Endothelial cell (in vitro differentiated cells): Measurements from ENCODE around the gene TBC1D12. TPM values are rescaled to one million over a fixed set of nuclear protein-coding genes. Genes with fewer than 3 reads are reported as not detected.
A peak's percentile ranks its signal among the peaks of the same experiment; 100 is the strongest.

Experiments
- DNase-seq: peaks from one replicate; pipeline ENCODE4 v3.0.0; 2021; ENCODE audit warnings: low spot score
- H3K27ac Mint-ChIP-seq: one replicate; pipeline ENCODE4 v1.8.0; 2021; ENCODE audit warnings: mixed read lengths, inconsistent platforms; ENCODE audit not compliant: unreplicated experiment
- H3K27me3 Mint-ChIP-seq: one replicate; pipeline ENCODE4 v1.8.0; 2021; ENCODE audit warnings: mild to moderate bottlenecking, moderate library complexity, mixed read lengths, inconsistent platforms; ENCODE audit not compliant: unreplicated experiment
- H3K36me3 Mint-ChIP-seq: one replicate; pipeline ENCODE4 v1.8.0; 2021; ENCODE audit warnings: mild to moderate bottlenecking, low read depth, mixed read lengths, inconsistent platforms; ENCODE audit not compliant: unreplicated experiment
- H3K4me1 Mint-ChIP-seq: one replicate; pipeline ENCODE4 v1.8.0; 2021; ENCODE audit warnings: mild to moderate bottlenecking, mixed read lengths, inconsistent platforms; ENCODE audit not compliant: unreplicated experiment
- H3K4me3 Mint-ChIP-seq: one replicate; pipeline ENCODE4 v1.8.0; 2021; ENCODE audit warnings: mild to moderate bottlenecking, mixed read lengths, inconsistent platforms; ENCODE audit not compliant: unreplicated experiment
- H3K9me3 Mint-ChIP-seq: one replicate; pipeline ENCODE4 v1.8.0; 2021; ENCODE audit warnings: mixed read lengths, inconsistent platforms; ENCODE audit not compliant: unreplicated experiment
- total RNA-seq: library from RNA; stranded (reverse); fragmentation: NEBNext Ultra II Directional; extraction: Animal tissue kit (Norgen Biotek cat#: 25700); gene quantifications from one replicate; pipeline ENCODE4 v1.2.1, GENCODE V29; 2021; ENCODE audit not compliant: unreplicated experiment
- TF ChIP-seq, protein P1 (sequence below): fragments of 200-600 bp; sonication (generic); IDR thresholded peaks from one replicate; pipeline ENCODE4 v1.5.0; 2021; ENCODE audit warnings: antibody characterized with exemption; ENCODE audit not compliant: unreplicated experiment

The TBC1D12 gene
- total RNA-seq, 1 donor from 2014 or later, result 9.3 TPM

DNA sequence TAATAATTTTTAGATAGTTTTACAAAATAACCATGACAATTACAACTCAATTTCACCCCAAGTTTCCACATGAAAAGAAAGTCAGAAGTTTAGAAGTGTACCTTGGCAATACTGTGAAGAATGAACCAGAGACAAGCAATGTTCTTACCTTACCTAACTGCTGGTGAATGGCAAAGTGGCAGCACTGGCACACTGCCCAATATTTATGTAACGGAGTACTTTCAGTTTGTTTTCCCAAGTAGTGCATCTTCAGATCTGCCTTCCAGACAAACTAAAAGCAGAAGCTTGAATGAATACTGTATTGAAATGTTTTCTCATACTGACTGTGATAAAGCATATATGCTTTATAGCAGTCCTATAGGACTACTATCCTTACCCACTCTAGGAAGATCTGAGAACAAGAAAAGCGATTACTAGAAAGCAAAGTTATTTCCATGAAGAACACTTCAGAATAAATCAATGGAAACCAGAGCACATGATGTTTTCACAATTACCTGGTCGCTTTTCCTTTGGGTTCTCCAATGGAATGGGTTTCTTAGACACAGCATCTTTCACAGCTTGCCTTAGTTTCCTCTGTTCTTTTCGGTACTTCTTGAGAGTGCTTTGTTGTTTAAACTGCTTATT is 41.1 kb upstream of the TBC1D12 start:
- TF ChIP-seq, protein P1, sequence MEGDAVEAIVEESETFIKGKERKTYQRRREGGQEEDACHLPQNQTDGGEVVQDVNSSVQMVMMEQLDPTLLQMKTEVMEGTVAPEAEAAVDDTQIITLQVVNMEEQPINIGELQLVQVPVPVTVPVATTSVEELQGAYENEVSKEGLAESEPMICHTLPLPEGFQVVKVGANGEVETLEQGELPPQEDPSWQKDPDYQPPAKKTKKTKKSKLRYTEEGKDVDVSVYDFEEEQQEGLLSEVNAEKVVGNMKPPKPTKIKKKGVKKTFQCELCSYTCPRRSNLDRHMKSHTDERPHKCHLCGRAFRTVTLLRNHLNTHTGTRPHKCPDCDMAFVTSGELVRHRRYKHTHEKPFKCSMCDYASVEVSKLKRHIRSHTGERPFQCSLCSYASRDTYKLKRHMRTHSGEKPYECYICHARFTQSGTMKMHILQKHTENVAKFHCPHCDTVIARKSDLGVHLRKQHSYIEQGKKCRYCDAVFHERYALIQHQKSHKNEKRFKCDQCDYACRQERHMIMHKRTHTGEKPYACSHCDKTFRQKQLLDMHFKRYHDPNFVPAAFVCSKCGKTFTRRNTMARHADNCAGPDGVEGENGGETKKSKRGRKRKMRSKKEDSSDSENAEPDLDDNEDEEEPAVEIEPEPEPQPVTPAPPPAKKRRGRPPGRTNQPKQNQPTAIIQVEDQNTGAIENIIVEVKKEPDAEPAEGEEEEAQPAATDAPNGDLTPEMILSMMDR, result no peak
- Mint-ChIP-seq H3K9me3 (no peaks in the 10 kb centered on the region), H3K4me1 (no peaks in the 10 kb centered on the region), H3K27me3 (no peaks in the 10 kb centered on the region), H3K36me3 (peaks cover 10% of the 10 kb centered on the region), H3K4me3 (peak overlapping the region; percentile 93), H3K27ac (no peak overlapping the region)
- no peak for DNase-seq

DNA sequence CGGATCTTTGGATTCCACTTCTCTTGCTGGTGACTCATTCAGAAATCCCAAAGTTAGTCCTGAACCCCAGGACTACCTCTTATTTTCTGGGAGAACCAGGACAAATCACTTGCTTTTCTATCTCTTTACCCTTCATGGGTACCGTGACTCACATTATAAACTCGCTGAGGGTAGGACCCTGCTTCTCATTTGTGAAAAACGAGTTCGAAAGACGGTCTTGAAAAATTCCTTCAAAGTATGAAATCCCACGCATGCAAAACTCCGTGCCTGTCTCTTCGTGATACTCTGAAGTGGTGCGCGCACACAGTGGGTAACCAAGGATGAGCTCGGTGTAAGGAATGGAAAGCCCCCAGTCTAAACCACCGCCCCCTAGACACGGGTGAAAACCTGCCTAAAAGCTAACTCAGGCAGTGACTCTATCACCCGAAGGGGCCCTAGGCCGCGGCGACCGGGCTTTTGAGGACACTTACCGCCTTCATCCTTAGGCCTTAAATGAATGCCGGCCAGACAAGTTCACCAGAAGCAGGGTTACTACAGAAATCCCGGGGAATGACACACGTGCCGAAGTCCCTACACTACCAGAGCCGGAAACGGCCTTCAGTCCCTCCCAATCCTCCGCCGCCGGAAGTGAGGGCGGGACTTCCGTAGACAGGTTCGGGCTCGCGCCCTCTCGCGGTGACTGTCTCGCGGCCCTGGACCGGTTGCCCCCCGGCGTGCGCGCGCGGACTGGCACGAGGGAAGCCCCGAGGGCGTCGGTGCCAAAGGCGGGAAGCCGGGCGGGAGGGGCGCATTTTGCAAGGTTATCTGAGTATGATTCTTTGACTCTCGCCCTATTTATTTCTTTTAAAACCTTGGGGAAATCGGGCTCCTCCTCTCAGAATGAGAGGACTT is 39.7 kb upstream of the TBC1D12 start, which contains the start of gene NOC3L:
Gene NOC3L, minus strand, starts transcription at position 580 of the 891 bp plus-strand sequence. Its CDS starts 101 bp downstream, at position 479.
- peak within 1 kb of the TSS; percentile 93 for H3K4me3 Mint-ChIP-seq
- H3K27ac Mint-ChIP-seq, result peak within 1 kb of the TSS; percentile 70
- peaks cover 10% of the 10 kb centered on the region for H3K36me3 Mint-ChIP-seq
- TF ChIP-seq, protein P1, result peak; percentile 80
- H3K4me1 Mint-ChIP-seq, result no peaks in the 10 kb centered on the region
- no peaks in the 10 kb centered on the region for H3K9me3 Mint-ChIP-seq
- H3K27me3 Mint-ChIP-seq, result no peaks in the 10 kb centered on the region
- peak; percentile 98 for DNase-seq

DNA sequence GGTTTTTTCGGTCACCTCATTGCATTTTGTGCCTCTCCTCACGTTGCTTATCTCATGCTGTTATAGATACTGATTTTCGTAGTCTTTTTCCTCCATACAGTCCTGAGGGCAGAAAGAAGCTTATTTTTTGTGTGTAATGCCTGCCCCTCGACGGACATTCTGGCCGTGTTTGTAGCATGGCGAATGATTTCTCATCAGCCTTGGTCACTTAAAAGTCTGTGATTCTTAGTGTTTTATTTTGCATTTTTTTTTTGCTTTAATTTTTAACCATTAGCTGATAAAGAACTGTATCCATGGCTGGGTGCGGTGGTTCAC is 39.1 kb upstream of the TBC1D12 start:
- no peaks in the 10 kb centered on the region for H3K27me3 Mint-ChIP-seq
- no peak for DNase-seq
- H3K36me3 Mint-ChIP-seq, result peaks cover 4% of the 10 kb centered on the region
- TF ChIP-seq, protein P1, result no peak
- H3K9me3 Mint-ChIP-seq, result no peaks in the 10 kb centered on the region
- no peaks in the 10 kb centered on the region for H3K4me1 Mint-ChIP-seq
- peak overlapping the region; percentile 93 for H3K4me3 Mint-ChIP-seq
- no peak overlapping the region for H3K27ac Mint-ChIP-seq

DNA sequence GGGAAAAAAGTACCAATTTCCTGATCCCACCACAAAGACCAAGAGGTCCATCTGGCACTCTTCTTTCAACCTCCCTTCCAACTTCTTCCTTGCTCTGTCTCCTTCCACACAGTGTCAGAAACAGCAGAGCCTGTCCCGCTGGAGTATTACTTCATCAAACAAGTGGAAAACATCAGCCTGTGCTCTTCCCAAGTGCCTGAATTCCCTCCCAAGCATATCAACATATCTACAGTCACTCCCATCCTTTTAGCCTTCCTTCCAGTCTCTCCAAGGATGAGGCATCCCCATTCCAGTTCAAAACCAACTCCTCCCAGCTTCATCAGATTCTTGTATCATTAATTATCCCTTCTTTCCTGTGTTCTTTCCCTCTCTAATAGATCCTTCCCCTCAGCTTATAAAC is 37.9 kb upstream of the TBC1D12 start:
- no peak overlapping the region for H3K4me3 Mint-ChIP-seq
- no peaks in the 10 kb centered on the region for H3K27me3 Mint-ChIP-seq
- TF ChIP-seq, protein P1, result no peak
- H3K4me1 Mint-ChIP-seq, result no peaks in the 10 kb centered on the region
- DNase-seq, result no peak
- H3K27ac Mint-ChIP-seq, result no peak overlapping the region
- no peaks in the 10 kb centered on the region for H3K36me3 Mint-ChIP-seq
- H3K9me3 Mint-ChIP-seq, result no peaks in the 10 kb centered on the region

DNA sequence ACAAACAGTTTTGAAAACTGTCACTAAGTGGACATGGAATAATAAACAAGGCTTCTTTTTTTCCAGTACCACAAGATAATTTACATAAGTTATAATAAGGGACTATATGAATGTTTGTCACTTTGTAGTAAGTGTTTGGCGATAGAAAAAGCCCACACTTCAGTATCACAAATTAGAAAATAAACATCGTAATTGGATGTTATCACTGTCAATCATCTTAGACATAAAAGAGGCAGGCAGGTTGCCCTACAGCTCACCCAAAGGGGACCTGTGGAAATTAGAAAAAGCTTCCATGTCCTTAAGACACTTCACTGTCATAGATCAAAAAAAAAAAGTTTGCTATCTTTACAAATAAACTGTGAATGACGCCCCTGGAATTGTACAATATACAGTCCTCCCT is 36.0 kb upstream of the TBC1D12 start:
- Mint-ChIP-seq H3K27me3 (no peaks in the 10 kb centered on the region), H3K4me3 (no peak overlapping the region), H3K27ac (no peak overlapping the region), H3K9me3 (no peaks in the 10 kb centered on the region), H3K36me3 (no peaks in the 10 kb centered on the region), H3K4me1 (peaks cover 3% of the 10 kb centered on the region)
- no peak for DNase-seq
- TF ChIP-seq, protein P1, result no peak
